C4-2B (cell line): ENCODE data around the gene G6PC2.

Experiments
- H3K27ac ChIP-seq: fragments of 450-650 bp; 2 replicates; pipeline ENCODE4 v1.5.1; 2017
- ZFX ChIP-seq: fragments of 450-650 bp; IDR thresholded peaks from 2 replicates; pipeline ENCODE4 v1.6.1; 2017
- TF ChIP-seq, protein P1 (sequence below): fragments of 450-650 bp; conservative IDR thresholded peaks from 2 replicates; pipeline ENCODE4 v1.5.1; 2017; ENCODE audit warnings: mild to moderate bottlenecking

Gene G6PC2

GRCh38 chr2:168939061-168939460 is 38.0 kb downstream of the G6PC2 start:
- no peak overlapping the region for H3K27ac ChIP-seq
- TF ChIP-seq, protein P1, sequence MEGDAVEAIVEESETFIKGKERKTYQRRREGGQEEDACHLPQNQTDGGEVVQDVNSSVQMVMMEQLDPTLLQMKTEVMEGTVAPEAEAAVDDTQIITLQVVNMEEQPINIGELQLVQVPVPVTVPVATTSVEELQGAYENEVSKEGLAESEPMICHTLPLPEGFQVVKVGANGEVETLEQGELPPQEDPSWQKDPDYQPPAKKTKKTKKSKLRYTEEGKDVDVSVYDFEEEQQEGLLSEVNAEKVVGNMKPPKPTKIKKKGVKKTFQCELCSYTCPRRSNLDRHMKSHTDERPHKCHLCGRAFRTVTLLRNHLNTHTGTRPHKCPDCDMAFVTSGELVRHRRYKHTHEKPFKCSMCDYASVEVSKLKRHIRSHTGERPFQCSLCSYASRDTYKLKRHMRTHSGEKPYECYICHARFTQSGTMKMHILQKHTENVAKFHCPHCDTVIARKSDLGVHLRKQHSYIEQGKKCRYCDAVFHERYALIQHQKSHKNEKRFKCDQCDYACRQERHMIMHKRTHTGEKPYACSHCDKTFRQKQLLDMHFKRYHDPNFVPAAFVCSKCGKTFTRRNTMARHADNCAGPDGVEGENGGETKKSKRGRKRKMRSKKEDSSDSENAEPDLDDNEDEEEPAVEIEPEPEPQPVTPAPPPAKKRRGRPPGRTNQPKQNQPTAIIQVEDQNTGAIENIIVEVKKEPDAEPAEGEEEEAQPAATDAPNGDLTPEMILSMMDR = no peak
- TF ChIP-seq ZFX = no peak

- TF ChIP-seq, protein P1 = no peak
- TF ChIP-seq ZFX = no peak
- H3K27ac ChIP-seq = no peak overlapping the region
These were observed 38.8 kb downstream of the G6PC2 start for GRCh38 chr2:168939918-168940317.

GRCh38 chr2:168941297-168941696 is 40.2 kb downstream of the G6PC2 start:
- H3K27ac ChIP-seq = no peak overlapping the region
- TF ChIP-seq, protein P1 = no peak
- TF ChIP-seq ZFX = no peak

DNA sequence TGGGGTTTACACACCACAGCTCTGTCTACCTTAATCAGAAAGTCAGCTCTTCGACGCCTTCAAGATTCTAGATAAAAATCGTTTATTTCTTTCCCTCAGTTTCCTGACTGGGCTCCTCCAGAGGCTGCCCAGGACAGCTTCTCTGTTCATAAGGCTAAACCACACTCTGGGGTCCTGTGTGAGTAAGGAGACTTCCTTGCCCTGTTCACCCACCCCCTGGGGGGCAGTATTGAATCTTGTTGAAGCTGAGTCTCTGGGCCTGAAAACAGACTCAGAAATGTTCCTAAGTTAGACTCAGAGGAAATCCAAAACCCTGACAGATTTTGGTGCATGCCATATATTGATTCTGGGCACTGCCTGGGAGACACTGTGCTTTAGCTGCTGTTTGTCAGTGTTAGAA is 43.0 kb downstream of the G6PC2 start:
- TF ChIP-seq, protein P1 = 0 out of 2 replicates have a peak, but pooled peaks have one; percentile 3
- no peak for TF ChIP-seq ZFX
- H3K27ac ChIP-seq = no peak overlapping the region

DNA sequence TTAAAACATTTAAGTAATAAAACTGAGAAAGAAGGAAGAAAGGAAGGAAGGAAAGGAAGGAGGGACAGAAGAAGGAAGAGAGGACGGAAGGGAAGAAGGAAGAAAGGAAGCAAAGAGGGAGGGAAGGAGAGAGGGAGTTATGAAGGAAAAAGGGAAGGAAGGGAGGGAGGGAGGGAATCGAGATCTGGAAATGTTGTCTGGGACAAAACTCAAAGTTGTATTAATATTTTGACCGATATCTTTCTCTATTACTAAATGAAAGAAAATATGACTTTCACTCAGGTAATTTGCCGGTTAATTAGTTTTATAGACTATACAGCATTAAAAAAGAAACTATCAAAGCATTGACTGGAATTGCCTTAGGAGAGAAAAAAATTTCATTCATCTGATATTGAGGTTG is 44.4 kb downstream of the G6PC2 start:
- H3K27ac ChIP-seq = no peak overlapping the region
- TF ChIP-seq ZFX = no peak
- TF ChIP-seq, protein P1 = no peak

DNA sequence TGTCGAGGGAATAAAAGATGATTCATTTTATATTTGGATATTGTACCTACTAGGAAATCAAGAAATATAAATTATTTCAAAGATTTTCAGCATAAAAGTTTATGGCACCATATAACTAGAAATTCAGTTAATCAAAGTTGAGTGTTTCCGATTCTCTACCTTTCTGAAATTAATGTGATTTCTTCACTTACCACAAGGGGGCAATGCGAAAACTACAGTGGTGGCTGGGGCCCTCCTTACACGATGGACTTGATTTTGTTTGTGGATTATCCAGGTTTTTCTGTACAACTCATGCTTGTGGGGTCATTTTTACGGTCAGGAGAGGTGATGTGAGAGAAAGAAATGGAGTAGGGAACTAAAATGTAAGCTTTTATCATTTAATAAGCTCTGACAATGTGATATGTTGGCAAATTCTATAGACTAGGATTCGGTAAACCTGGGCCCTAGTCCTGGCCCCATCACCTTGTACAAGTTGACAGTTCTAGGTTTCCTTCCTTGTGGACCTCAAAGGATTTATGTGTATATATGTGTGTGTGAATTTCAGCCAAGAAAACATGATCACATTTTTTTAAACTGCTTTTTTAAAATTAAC is 47.6 kb downstream of the G6PC2 start:
- TF ChIP-seq ZFX = no peak
- TF ChIP-seq, protein P1 = peak; percentile 81
- H3K27ac ChIP-seq = no peak overlapping the region

GRCh38 chr2:168949324-168949723 is 48.2 kb downstream of the G6PC2 start:
- TF ChIP-seq, protein P1 = no peak
- TF ChIP-seq ZFX = no peak
- no peak overlapping the region for H3K27ac ChIP-seq
